ENCODE results near the gene NFKBIA.

- TF ChIP-seq CTCF (IDR thresholded peaks at IDR 0.05), result no peak
- TF ChIP-seq POLR2A (IDR thresholded peaks at IDR 0.05; ENCODE audit: low read depth), result no peak
Observed at GRCh38 chr14:35374263-35374712, 30.3 kb downstream of the NFKBIA start.
